RWPE2 (cell line): Measurements from ENCODE around the gene LDHD.

Source experiments
- ATAC-seq: fragments of 200-7000 bp; cut with Tn5 transposase; 3 replicates; pipeline ENCODE4 v1.9.1; 2021; ENCODE audit warnings: low read depth
- DNase-seq: peaks from one replicate; pipeline ENCODE4 v3.0.0-alpha.2; 2020; ENCODE audit warnings: low spot score
- H3K27ac ChIP-seq: fragments of 450-650 bp; 2 replicates; pipeline ENCODE4 v1.5.1; 2017; ENCODE audit warnings: mild to moderate bottlenecking; ENCODE audit not compliant: poor library complexity, severe bottlenecking
- H3K27me3 ChIP-seq: fragments of 250-450 bp; sonication (Bioruptor Pico); 2 replicates; pipeline ENCODE4 v1.5.1; 2021; ENCODE audit warnings: mild to moderate bottlenecking, moderate library complexity; ENCODE audit not compliant: insufficient read depth, poor library complexity, severe bottlenecking
- H3K36me3 ChIP-seq: fragments of 250-450 bp; sonication (Bioruptor Pico); 2 replicates; pipeline ENCODE4 v1.5.1; 2020; ENCODE audit warnings: low read depth, mild to moderate bottlenecking, moderate library complexity
- H3K4me1 ChIP-seq: fragments of 250-450 bp; sonication (Bioruptor Pico); 2 replicates; pipeline ENCODE4 v1.5.1; 2021; ENCODE audit warnings: mild to moderate bottlenecking, moderate library complexity; ENCODE audit not compliant: insufficient read depth, poor library complexity, severe bottlenecking
- H3K4me3 ChIP-seq: fragments of 250-450 bp; sonication (Bioruptor Pico); 2 replicates; pipeline ENCODE4 v1.5.1; 2021; ENCODE audit warnings: mild to moderate bottlenecking, moderate library complexity; ENCODE audit not compliant: severe bottlenecking
- H3K9me3 ChIP-seq: fragments of 250-450 bp; sonication (Bioruptor Pico); 2 replicates; pipeline ENCODE4 v1.5.1; 2021; ENCODE audit warnings: mild to moderate bottlenecking, moderate library complexity; ENCODE audit not compliant: severe bottlenecking
- CTCF ChIP-seq: fragments of 450-650 bp; IDR thresholded peaks from one replicate; pipeline ENCODE4 v1.5.1; 2017; ENCODE audit warnings: mild to moderate bottlenecking, moderate library complexity; ENCODE audit not compliant: poor library complexity, severe bottlenecking

Gene LDHD

GRCh38 chr16:75074920-75075687 is 41.5 kb downstream of the LDHD start:
- Histone ChIP-seq H3K4me3 (no peak overlapping the region), H3K9me3 (no peaks in the 10 kb centered on the region), H3K27me3 (no peaks in the 10 kb centered on the region), H3K4me1 (peaks cover 1% of the 10 kb centered on the region), H3K27ac (no peak overlapping the region), H3K36me3 (no peaks in the 10 kb centered on the region)
- no peak for DNase-seq
- TF ChIP-seq CTCF = no peak
- peak; percentile 31; the same call in 2 of the 3 replicates for ATAC-seq

GRCh38 chr16:75074304-75074793 is 42.2 kb downstream of the LDHD start:
- Histone ChIP-seq H3K27me3 (no peaks in the 10 kb centered on the region), H3K36me3 (no peaks in the 10 kb centered on the region), H3K4me3 (no peak overlapping the region), H3K4me1 (no peaks in the 10 kb centered on the region), H3K9me3 (no peaks in the 10 kb centered on the region), H3K27ac (no peak overlapping the region)
- no peak for DNase-seq
- TF ChIP-seq CTCF = no peak
- ATAC-seq = no peak

GRCh38 chr16:75073545-75074303 is 42.9 kb downstream of the LDHD start:
- Histone ChIP-seq H3K4me3 (no peak overlapping the region), H3K36me3 (no peaks in the 10 kb centered on the region), H3K27ac (no peak overlapping the region), H3K27me3 (no peaks in the 10 kb centered on the region), H3K4me1 (no peaks in the 10 kb centered on the region), H3K9me3 (no peaks in the 10 kb centered on the region)
- no peak for DNase-seq
- TF ChIP-seq CTCF = no peak
- no peak for ATAC-seq

GRCh38 chr16:75072239-75072947 is 44.2 kb downstream of the LDHD start:
- DNase-seq = no peak
- Histone ChIP-seq H3K9me3 (no peaks in the 10 kb centered on the region), H3K36me3 (no peaks in the 10 kb centered on the region), H3K27me3 (no peaks in the 10 kb centered on the region), H3K27ac (no peak overlapping the region), H3K4me3 (no peak overlapping the region), H3K4me1 (no peaks in the 10 kb centered on the region)
- no peak for ATAC-seq
- no peak for TF ChIP-seq CTCF
